ENCODE results near the gene STRA6.

The STRA6 gene

GRCh38 chr15:74227968-74228722, 25.6 kb upstream of the STRA6 start:
- no peak for DNase-seq

- no peak for DNase-seq
These were observed 24.4 kb upstream of the STRA6 start for GRCh38 chr15:74226761-74227540.

GRCh38 chr15:74225928-74226327, 23.3 kb upstream of the STRA6 start:
- DNase-seq, result no peak

GRCh38 chr15:74222240-74223119, 19.9 kb upstream of the STRA6 start:
- DNase-seq, result no peak

- DNase-seq, result no peak
These were observed 19.0 kb upstream of the STRA6 start for GRCh38 chr15:74221399-74222239.

- no peak for DNase-seq
These were observed 18.1 kb upstream of the STRA6 start for GRCh38 chr15:74220475-74221248.

GRCh38 chr15:74217907-74218885, 15.6 kb upstream of the STRA6 start:
- DNase-seq, result no peak

GRCh38 chr15:74216949-74217348, 14.4 kb upstream of the STRA6 start:
- no peak for DNase-seq

GRCh38 chr15:74215958-74216357, 13.4 kb upstream of the STRA6 start:
- no peak for DNase-seq

GRCh38 chr15:74214324-74215021, 11.9 kb upstream of the STRA6 start:
- no peak for DNase-seq

- DNase-seq, result no peak
These were observed 11.3 kb upstream of the STRA6 start for GRCh38 chr15:74213858-74214284.

- no peak for DNase-seq
These were observed 9.9 kb upstream of the STRA6 start for GRCh38 chr15:74212494-74212893.

- DNase-seq, result no peak
These were observed 9.1 kb upstream of the STRA6 start for GRCh38 chr15:74211656-74212055.

- DNase-seq, result no peak
These were observed 8.1 kb upstream of the STRA6 start for GRCh38 chr15:74210729-74211128.

GRCh38 chr15:74209997-74210671, 7.5 kb upstream of the STRA6 start:
- DNase-seq, result no peak

GRCh38 chr15:74209560-74209958, 7.0 kb upstream of the STRA6 start:
- DNase-seq, result no peak

GRCh38 chr15:74208901-74209559, 6.4 kb upstream of the STRA6 start:
- DNase-seq, result no peak

GRCh38 chr15:74208496-74208895, 5.9 kb upstream of the STRA6 start:
- DNase-seq, result no peak
